ENCODE data around the gene TNS3.

TNS3 gene

DNA sequence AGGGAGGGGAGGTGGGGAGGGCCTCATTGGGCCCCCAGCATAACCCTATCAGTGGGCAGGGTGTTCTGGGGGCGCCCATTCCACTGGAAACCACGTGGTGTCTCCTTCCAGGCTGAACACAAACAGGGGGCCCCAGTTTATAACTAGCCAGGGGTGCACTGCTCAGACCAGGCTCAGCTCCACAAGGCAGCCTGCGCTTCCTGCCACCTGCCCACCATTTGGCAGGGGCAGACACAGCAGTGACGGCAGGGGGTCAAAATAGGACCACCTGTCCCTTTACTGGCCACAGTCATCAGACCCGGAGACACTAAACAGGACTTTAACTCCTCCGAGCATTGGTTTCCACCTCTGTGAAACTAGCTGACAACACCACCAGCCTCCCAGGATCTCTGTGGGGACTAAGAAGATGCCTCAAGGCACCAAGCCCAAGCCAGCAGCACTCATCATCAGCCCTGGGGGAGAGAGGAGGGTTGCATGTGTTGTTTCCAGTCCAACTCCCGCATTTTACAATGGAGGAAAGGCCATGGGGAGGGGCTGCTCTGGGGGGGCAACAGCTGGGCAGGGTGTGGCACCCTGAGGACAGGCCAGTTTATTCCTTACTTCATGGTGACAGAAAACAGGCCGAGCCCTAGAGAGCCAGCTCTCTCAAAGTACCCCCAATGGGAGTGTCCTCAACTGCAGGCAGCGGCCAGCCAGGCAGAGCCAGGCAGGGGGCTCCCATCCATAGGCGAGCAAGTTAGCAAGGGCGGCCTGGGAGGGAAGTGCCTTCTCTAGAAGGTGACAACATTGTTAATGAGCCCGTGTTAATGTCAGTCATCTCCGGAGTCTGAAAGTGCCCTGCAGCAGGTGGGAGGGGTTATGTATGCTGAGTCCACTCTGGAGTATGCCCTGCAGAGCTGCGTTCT lies 127.6 kb downstream of the TNS3 start:
- no peaks in the 10 kb centered on the region for H3K4me1 ChIP-seq (ENCODE audit: low read length)

DNA sequence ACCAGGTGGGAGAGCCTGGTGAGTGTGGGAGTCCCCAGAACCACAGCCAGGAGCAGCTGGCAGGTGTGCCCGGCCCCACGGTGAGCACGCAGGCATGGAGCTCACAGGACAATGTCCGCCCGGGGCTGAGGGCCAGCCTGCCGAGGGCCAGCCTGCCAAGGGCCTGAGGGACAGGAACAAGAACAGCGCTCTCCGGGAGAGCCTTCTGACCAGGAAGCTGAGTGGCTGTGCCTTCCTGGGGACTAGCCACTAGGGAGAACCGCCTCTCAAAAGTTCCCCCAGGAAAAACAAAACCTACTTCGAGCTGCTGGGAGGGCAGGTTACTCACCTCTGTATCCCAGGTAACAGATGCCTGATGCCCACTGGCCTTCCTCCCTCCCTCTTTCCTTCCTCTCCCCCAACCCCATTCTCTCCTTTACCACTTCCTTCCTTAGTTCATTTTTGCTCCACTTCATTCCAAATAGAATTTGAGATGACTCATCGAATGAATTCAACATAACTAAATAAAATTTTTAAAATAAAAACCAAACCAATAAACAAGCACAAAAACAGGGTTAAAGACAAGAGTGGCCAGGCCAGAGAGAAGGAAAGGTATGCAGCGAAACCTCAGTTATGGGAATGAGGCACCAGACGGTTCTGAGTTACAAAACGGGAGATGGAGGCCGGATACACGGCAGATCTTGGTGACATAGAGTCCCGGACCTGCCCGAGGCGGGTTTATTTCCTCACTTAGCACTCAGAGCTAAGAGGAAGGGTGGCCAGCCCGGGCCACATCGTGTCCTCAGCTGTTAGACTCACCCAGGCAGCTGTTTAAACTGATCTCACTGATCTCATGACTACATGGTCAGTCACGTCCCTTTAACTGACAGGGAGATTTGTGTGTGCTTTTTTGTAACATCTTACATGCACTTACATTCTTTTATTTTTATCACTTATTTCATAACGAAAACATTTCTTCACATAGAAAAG lies 128.5 kb downstream of the TNS3 start:
- H3K9me3 ChIP-seq (replicated peaks; ENCODE audit: insufficient read depth, low read length) = no peaks in the 10 kb centered on the region
- no peaks in the 10 kb centered on the region for H3K27me3 ChIP-seq (replicated peaks; ENCODE audit: insufficient read depth, low read length)
- no peak overlapping the region for H3K4me2 ChIP-seq (ENCODE audit: low read depth, low read length)
- no peaks in the 10 kb centered on the region for H3K9me2 ChIP-seq (replicated peaks; ENCODE audit: insufficient read depth, low read length)
- no peak for TF ChIP-seq EZH2phosphoT487 (IDR thresholded peaks at IDR 0.05; ENCODE audit: low read length)
- no peak for TF ChIP-seq EZH2 (optimal IDR thresholded peaks at IDR 0.05; ENCODE audit: low read depth, low read length)
- TF ChIP-seq, protein P1, sequence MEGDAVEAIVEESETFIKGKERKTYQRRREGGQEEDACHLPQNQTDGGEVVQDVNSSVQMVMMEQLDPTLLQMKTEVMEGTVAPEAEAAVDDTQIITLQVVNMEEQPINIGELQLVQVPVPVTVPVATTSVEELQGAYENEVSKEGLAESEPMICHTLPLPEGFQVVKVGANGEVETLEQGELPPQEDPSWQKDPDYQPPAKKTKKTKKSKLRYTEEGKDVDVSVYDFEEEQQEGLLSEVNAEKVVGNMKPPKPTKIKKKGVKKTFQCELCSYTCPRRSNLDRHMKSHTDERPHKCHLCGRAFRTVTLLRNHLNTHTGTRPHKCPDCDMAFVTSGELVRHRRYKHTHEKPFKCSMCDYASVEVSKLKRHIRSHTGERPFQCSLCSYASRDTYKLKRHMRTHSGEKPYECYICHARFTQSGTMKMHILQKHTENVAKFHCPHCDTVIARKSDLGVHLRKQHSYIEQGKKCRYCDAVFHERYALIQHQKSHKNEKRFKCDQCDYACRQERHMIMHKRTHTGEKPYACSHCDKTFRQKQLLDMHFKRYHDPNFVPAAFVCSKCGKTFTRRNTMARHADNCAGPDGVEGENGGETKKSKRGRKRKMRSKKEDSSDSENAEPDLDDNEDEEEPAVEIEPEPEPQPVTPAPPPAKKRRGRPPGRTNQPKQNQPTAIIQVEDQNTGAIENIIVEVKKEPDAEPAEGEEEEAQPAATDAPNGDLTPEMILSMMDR (IDR thresholded peaks at IDR 0.05; ENCODE audit: low read length) = no peak
- H3K79me2 ChIP-seq (ENCODE audit: low read length) = peaks cover 99% of the 10 kb centered on the region
- H3K4me3 ChIP-seq (ENCODE audit: low read length) = no peak overlapping the region
- H4K20me1 ChIP-seq (ENCODE audit: insufficient read depth, low read length) = peaks cover 85% of the 10 kb centered on the region
- H2AFZ ChIP-seq (ENCODE audit: low read length) = no peak overlapping the region
- H3K9ac ChIP-seq (ENCODE audit: low read length) = no peak overlapping the region
- no peaks in the 10 kb centered on the region for H3K4me1 ChIP-seq (ENCODE audit: low read length)
- 0 out of 2 replicates have a peak, but pooled peaks cover 2% of the 10 kb centered on the region for H3F3A ChIP-seq (ENCODE audit: insufficient read depth, low read length)
- H3K36me3 ChIP-seq (replicated peaks; ENCODE audit: insufficient read depth, low read length) = no peaks in the 10 kb centered on the region; the same call in 1 of the 2 replicates
- H3K27ac ChIP-seq (ENCODE audit: low read length) = no peak overlapping the region
- DNase-seq = no peak

More for the DNA sequence above, 127.6 kb downstream of the TNS3 start:
- H3K9me2 ChIP-seq (replicated peaks; ENCODE audit: insufficient read depth, low read length) = no peaks in the 10 kb centered on the region
- TF ChIP-seq, protein P1 (IDR thresholded peaks at IDR 0.05; ENCODE audit: low read length) = no peak
- TF ChIP-seq EZH2 (optimal IDR thresholded peaks at IDR 0.05; ENCODE audit: low read depth, low read length) (no peak), EZH2phosphoT487 (IDR thresholded peaks at IDR 0.05; ENCODE audit: low read length) (no peak)
- H3K4me3 ChIP-seq (ENCODE audit: low read length) = no peak overlapping the region
- H3K9ac ChIP-seq (ENCODE audit: low read length) = no peak overlapping the region
- no peak overlapping the region for H2AFZ ChIP-seq (ENCODE audit: low read length)
- peaks cover 85% of the 10 kb centered on the region for H4K20me1 ChIP-seq (ENCODE audit: insufficient read depth, low read length)
- 0 out of 2 replicates have a peak, but pooled peaks cover 2% of the 10 kb centered on the region for H3F3A ChIP-seq (ENCODE audit: insufficient read depth, low read length)
- no peaks in the 10 kb centered on the region for H3K9me3 ChIP-seq (replicated peaks; ENCODE audit: insufficient read depth, low read length)
- H3K4me2 ChIP-seq (ENCODE audit: low read depth, low read length) = no peak overlapping the region
- H3K27ac ChIP-seq (ENCODE audit: low read length) = no peak overlapping the region
- peaks cover 99% of the 10 kb centered on the region for H3K79me2 ChIP-seq (ENCODE audit: low read length)
- no peaks in the 10 kb centered on the region for H3K27me3 ChIP-seq (replicated peaks; ENCODE audit: insufficient read depth, low read length)
- no peak for DNase-seq
- H3K36me3 ChIP-seq (replicated peaks; ENCODE audit: insufficient read depth, low read length) = no peaks in the 10 kb centered on the region; the same call in 1 of the 2 replicates

DNA sequence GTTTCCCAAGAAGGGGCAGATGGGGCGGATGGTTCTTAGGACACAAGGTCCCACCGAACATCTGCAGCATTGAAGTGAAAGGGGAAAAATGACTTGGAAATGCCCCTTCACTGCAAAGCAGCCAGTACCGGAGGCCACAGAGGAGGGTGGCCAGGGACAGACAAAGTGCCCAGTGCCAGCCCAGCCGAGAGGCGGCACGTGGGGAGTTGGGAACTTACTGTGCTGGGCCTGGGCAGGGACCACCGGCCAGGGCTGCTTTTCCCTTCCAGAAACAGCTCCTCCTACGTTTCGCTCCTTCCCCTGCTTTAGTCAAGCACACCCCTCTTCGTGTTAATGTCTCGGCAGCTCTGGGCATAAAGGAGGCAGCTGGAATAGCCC lies 129.2 kb downstream of the TNS3 start:
- peaks cover 99% of the 10 kb centered on the region for H3K79me2 ChIP-seq (ENCODE audit: low read length)
- H3K27me3 ChIP-seq (replicated peaks; ENCODE audit: insufficient read depth, low read length) = no peaks in the 10 kb centered on the region
- no peak for TF ChIP-seq EZH2 (optimal IDR thresholded peaks at IDR 0.05; ENCODE audit: low read depth, low read length)
- TF ChIP-seq, protein P1 (IDR thresholded peaks at IDR 0.05; ENCODE audit: low read length) = no peak
- TF ChIP-seq EZH2phosphoT487 (IDR thresholded peaks at IDR 0.05; ENCODE audit: low read length) = no peak
- no peak overlapping the region for H3K4me3 ChIP-seq (ENCODE audit: low read length)
- H4K20me1 ChIP-seq (ENCODE audit: insufficient read depth, low read length) = peaks cover 85% of the 10 kb centered on the region
- no peak overlapping the region for H3K9ac ChIP-seq (ENCODE audit: low read length)
- H3K9me2 ChIP-seq (replicated peaks; ENCODE audit: insufficient read depth, low read length) = no peaks in the 10 kb centered on the region
- H3K4me2 ChIP-seq (ENCODE audit: low read depth, low read length) = no peak overlapping the region
- no peak for DNase-seq
- H3F3A ChIP-seq (ENCODE audit: insufficient read depth, low read length) = 0 out of 2 replicates have a peak, but pooled peaks cover 4% of the 10 kb centered on the region
- H3K4me1 ChIP-seq (ENCODE audit: low read length) = no peaks in the 10 kb centered on the region
- no peak overlapping the region for H2AFZ ChIP-seq (ENCODE audit: low read length)
- H3K36me3 ChIP-seq (replicated peaks; ENCODE audit: insufficient read depth, low read length) = no peaks in the 10 kb centered on the region; the same call in 1 of the 2 replicates
- H3K27ac ChIP-seq (ENCODE audit: low read length) = no peak overlapping the region
- H3K9me3 ChIP-seq (replicated peaks; ENCODE audit: insufficient read depth, low read length) = no peaks in the 10 kb centered on the region
